ENCODE results near the gene SAMD5. TPM values are rescaled to one million over a fixed set of nuclear protein-coding genes. Genes with fewer than 3 reads are reported as not detected.

The SAMD5 gene
- total and polyA plus RNA-seq, 2 of the 8 experiments (the other 6 are each of a cell fraction or from before 2014, with no cell fraction given) = 0.02 to 0.04 TPM

- Histone ChIP-seq H3K79me2 (ENCODE audit: control insufficient read depth in 1 of 2, insufficient read depth in 2 of 2, low read length in 2 of 2) (no peaks in the 10 kb centered on the region), H4K5ac (ENCODE audit: insufficient read length, low read depth, low read length) (no peak overlapping the region), H2AFZ (ENCODE audit: low read length) (no peak overlapping the region), H3K4ac (replicated peaks; ENCODE audit: insufficient read length, low read depth, low read length) (no peak overlapping the region), H2AK5ac (ENCODE audit: low read depth, low read length) (no peak overlapping the region), H2BK20ac (ENCODE audit: low read length) (no peak overlapping the region), H3K27me3 (replicated peaks in 1 of 4; ENCODE audit: control insufficient read depth in 3 of 4, extremely low read depth in 1 of 4, insufficient read depth in 3 of 4, low read length in 3 of 4) (peaks cover 68 to 94% (median 84%) of the 10 kb centered on the region in 4 experiments), H3K79me1 (ENCODE audit: low read depth, low read length) (no peaks in the 10 kb centered on the region), H3K27ac (ENCODE audit: low read depth, low read length) (no peak overlapping the region), H3K23ac (ENCODE audit: insufficient read length) (no peak overlapping the region), H2BK5ac (ENCODE audit: low read depth, low read length) (no peak overlapping the region), H3K18ac (ENCODE audit: extremely low read depth, low read length) (no peak overlapping the region), H3K4me3 (ENCODE audit: extremely low read depth in 1 of 4, insufficient read depth in 2 of 4, low read depth in 3 of 4, low read length in 4 of 4) (peak overlapping the region in 3 of 4 experiments; percentile 33 to 71 (median 64); a peak in 5 of 8 replicates), H2BK15ac (ENCODE audit: low read length) (no peak overlapping the region), H3K36me3 (ENCODE audit: control insufficient read depth in 2 of 4, insufficient read depth in 4 of 4, low read length in 3 of 4) (no peaks in the 10 kb centered on the region), H2BK120ac (replicated peaks; ENCODE audit: low read depth, low read length) (no peak overlapping the region), H3K4me1 (replicated peaks in 1 of 4; ENCODE audit: control insufficient read depth in 3 of 4, insufficient read depth in 4 of 4, low read length in 3 of 4) (peaks cover 0 to 9% (median 6%) of the 10 kb centered on the region in 4 experiments; a peak in 4 of 7 replicates), H3K9me3 (ENCODE audit: insufficient read depth in 2 of 2, low read depth in 1 of 2, low read length in 1 of 2) (no peaks in the 10 kb centered on the region), H4K8ac (ENCODE audit: extremely low read depth, insufficient read depth, low read length) (no peak overlapping the region), H2BK12ac (ENCODE audit: low read depth, low read length) (no peak overlapping the region), H3K23me2 (ENCODE audit: low read depth, low read length) (peaks cover 6% of the 10 kb centered on the region), H3K4me2 (ENCODE audit: insufficient read depth in 1 of 2, low read depth in 2 of 2, low read length in 2 of 2) (peak overlapping the region; percentile 85 to 97), H3K56ac (replicated peaks; ENCODE audit: insufficient read length, low read depth, low read length) (no peak overlapping the region), H4K20me1 (replicated peaks in 1 of 2; ENCODE audit: control insufficient read depth in 1 of 2, insufficient read depth in 2 of 2, low read length in 2 of 2) (peaks cover 5 to 16% of the 10 kb centered on the region in 2 experiments), H4K91ac (replicated peaks; ENCODE audit: insufficient read length, low read length) (no peak overlapping the region), H3K14ac (ENCODE audit: insufficient read length) (no peak overlapping the region), H3K9ac (replicated peaks in 1 of 4; ENCODE audit: extremely low read depth in 1 of 4, low read depth in 3 of 4, low read length in 3 of 4) (no peak overlapping the region)
- FAIRE-seq = no peak
- peak in 1 of 2 experiments; percentile 88 for DNase-seq (ENCODE audit: low read depth in 1 of 2, low spot score in 2 of 2)
- ChIA-PET CTCF (ENCODE audit: partially characterized antibody) (interaction anchor here (0.6 to 4.1 kb wide), 39 partner anchors 10 to 744 kb away, joined by 3 to 14 read pairs (median 4); no protein-coding TSS in a partner anchor), POLR2A (ENCODE audit: partially characterized antibody) (interaction anchor here (0.9 kb wide), 1 partner anchor 8 kb away, joined by 3 read pairs; no protein-coding TSS in a partner anchor)
- WGBS, 2 experiments (ENCODE audit: extremely low coverage in 1 of 2, insufficient coverage in 1 of 2, insufficient read length in 1 of 2, insufficient replicate concordance in 2 of 2, low coverage in 1 of 2, low lambda C conversion rate in 2 of 2, missing lambda C conversion rate in 1 of 2) = 3% methylated on average over 30 of the region's 30 CpGs; no CpG with 5 or more reads in 1 of the 2 experiments
- TF ChIP-seq E2F6 (IDR thresholded peaks at IDR 0.05) (no peak), FOSL1 (IDR thresholded peaks at IDR 0.05; ENCODE audit: insufficient read depth, low read depth, low read length) (no peak), MAFK (IDR thresholded peaks at IDR 0.05; ENCODE audit: low read depth, low read length) (no peak), RAD21 (IDR thresholded peaks at IDR 0.05 in 1 of 2, conservative IDR thresholded peaks at IDR 0.05 in 1 of 2; ENCODE audit: low read depth in 2 of 2, low read length in 2 of 2) (peak; percentile 93 to 95), CTCF (IDR thresholded peaks at IDR 0.05; ENCODE audit: control extremely low read depth in 1 of 3, insufficient read depth in 1 of 3, low read depth in 1 of 3, low read length in 3 of 3) (peak; percentile 67 to 85 (median 78)), SIRT6 (IDR thresholded peaks at IDR 0.05; ENCODE audit: low read length) (no peak), KDM1A (IDR thresholded peaks at IDR 0.05; ENCODE audit: borderline replicate concordance, low read length) (no peak), TAF1 (IDR thresholded peaks at IDR 0.05; ENCODE audit: low read depth, low read length) (no peak), SRF (IDR thresholded peaks at IDR 0.05; ENCODE audit: low read depth, low read length) (no peak), HDAC6 (IDR thresholded peaks at IDR 0.05; ENCODE audit: low read depth, low read length) (no peak)
These were observed 1.8 kb upstream of the SAMD5 start for GRCh38 chr6:147506704-147507114.

All from H1 (cell line).